Measurements from ENCODE around the gene RASA2. TPM values are rescaled to one million over a fixed set of nuclear protein-coding genes. Genes with fewer than 3 reads are reported as not detected.

Gene RASA2
- total RNA-seq, 1 experiment from 2014 or later: 17.1 TPM

DNA sequence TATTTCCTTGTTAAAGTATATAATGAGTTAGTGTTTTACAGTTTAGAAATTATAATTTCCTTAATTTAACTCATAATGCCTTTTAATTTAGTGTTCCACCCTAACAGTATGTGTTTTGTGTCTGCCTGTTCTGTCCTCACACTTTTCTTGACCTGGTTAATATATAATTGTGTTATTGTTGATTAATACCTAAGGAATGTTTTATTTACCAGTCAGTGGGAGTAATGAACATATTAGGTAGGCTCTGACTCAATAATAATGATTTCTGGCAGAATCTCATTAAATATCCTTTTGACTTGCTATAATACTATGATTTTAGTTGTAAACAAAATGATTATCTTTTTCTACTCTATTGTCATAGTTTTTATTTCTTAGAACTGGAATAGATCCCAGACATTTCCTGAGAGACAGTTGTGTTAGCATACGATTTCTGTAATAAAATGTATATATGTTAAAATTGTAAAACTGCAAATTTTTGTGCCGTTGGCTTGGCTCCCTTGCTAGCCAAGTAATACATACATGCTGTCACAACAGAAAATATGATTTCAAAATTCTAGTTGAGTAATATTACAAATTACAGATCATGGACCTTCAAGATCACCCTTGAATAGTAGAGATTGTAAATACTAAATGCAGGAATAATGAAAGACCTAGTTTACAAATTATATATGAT, 51.9 kb downstream of the RASA2 start:
- no peak overlapping the region for H3K4me2 ChIP-seq
- CTCF ChIA-PET: no interaction called here
- POLR2A ChIA-PET (ENCODE audit: unreplicated experiment): interaction anchor here (0.7 kb wide), 1 partner anchor 12 kb away, joined by 3 read pairs; no protein-coding TSS in a partner anchor

DNA sequence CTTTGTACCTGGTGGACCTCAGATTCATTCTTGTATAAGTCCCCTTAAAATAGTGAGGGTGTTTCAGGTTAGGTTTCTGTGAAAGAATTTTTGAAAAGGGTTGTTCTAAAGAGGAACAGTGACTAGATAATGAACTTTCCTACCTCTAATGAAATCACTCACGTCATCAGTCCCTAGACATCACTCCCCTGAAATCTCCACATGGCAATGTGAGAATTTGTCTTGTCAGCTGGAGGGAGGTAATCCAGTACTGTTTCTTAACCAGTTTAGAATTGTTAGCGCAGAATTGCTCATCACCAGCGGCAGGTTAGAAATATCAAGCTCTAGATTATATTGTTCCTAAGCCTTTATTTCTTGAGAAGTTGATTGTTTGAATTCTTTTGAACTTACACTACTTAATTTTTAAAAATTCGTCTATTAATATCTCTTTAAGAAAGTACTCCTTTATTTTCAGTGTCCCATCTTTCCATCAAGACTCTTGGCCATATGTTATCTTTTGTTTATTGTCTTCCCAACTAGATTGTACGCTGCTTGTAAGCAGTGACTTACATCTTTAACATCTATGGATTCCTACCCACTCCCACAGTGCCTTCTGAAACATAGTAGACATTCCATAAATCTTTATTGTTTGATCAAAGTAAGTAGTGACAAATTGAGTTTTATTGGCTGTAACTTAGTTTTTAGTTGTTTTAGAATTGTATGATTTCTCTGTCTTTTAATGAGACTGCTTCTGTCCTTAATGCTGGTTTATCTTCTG, 52.8 kb downstream of the RASA2 start:
- no peak overlapping the region for H3K4me3 ChIP-seq
- H3K4me2 ChIP-seq: no peak overlapping the region
- no TSS peak for BruUV-seq (replicated peaks)
- peaks cover 9% of the 10 kb centered on the region; the same call in 1 of the 2 replicates for H3K4me1 ChIP-seq (replicated peaks; ENCODE audit: insufficient read depth)
- no peak for DNase-seq
- H3K9me3 ChIP-seq (ENCODE audit: insufficient read depth, low read depth): no peaks in the 10 kb centered on the region
- peaks cover 20% of the 10 kb centered on the region; the same call in 1 of the 2 replicates for H3K36me3 ChIP-seq (ENCODE audit: low read depth)
- TF ChIP-seq, protein P1, sequence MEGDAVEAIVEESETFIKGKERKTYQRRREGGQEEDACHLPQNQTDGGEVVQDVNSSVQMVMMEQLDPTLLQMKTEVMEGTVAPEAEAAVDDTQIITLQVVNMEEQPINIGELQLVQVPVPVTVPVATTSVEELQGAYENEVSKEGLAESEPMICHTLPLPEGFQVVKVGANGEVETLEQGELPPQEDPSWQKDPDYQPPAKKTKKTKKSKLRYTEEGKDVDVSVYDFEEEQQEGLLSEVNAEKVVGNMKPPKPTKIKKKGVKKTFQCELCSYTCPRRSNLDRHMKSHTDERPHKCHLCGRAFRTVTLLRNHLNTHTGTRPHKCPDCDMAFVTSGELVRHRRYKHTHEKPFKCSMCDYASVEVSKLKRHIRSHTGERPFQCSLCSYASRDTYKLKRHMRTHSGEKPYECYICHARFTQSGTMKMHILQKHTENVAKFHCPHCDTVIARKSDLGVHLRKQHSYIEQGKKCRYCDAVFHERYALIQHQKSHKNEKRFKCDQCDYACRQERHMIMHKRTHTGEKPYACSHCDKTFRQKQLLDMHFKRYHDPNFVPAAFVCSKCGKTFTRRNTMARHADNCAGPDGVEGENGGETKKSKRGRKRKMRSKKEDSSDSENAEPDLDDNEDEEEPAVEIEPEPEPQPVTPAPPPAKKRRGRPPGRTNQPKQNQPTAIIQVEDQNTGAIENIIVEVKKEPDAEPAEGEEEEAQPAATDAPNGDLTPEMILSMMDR (conservative IDR thresholded peaks at IDR 0.05): no peak
- ChIA-PET POLR2A (ENCODE audit: unreplicated experiment) (interaction anchor here (0.7 kb wide), 1 partner anchor 11 kb away, joined by 3 read pairs; no protein-coding TSS in a partner anchor), CTCF (no interaction called here)
- H3K27me3 ChIP-seq (ENCODE audit: insufficient read depth, low read depth): no peaks in the 10 kb centered on the region
- H3K9me2 ChIP-seq (ENCODE audit: insufficient read depth): no peaks in the 10 kb centered on the region
- H4K20me1 ChIP-seq (ENCODE audit: insufficient read depth): no peaks in the 10 kb centered on the region
- no peak overlapping the region for H2AFZ ChIP-seq
- no peaks in the 10 kb centered on the region; the same call in 1 of the 2 replicates for H3K79me2 ChIP-seq (ENCODE audit: low read depth)
- H3K27ac ChIP-seq: no peak overlapping the region; the same call in 1 of the 2 replicates
- H3F3A ChIP-seq (ENCODE audit: insufficient read depth, low read depth): peaks cover 4% of the 10 kb centered on the region; the same call in 1 of the 2 replicates
- intact Hi-C loops (cut with micrococcal nuclease; ENCODE audit: unreplicated experiment): no loop called here

More for the DNA sequence above, 51.9 kb downstream of the RASA2 start:
- Histone ChIP-seq H3K4me3 (no peak overlapping the region), H3K4me1 (replicated peaks; ENCODE audit: insufficient read depth) (peaks cover 9% of the 10 kb centered on the region; the same call in 1 of the 2 replicates), H3K9me3 (ENCODE audit: insufficient read depth, low read depth) (no peaks in the 10 kb centered on the region), H3F3A (ENCODE audit: insufficient read depth, low read depth) (peaks cover 4% of the 10 kb centered on the region; the same call in 1 of the 2 replicates), H3K27me3 (ENCODE audit: insufficient read depth, low read depth) (no peaks in the 10 kb centered on the region), H3K36me3 (ENCODE audit: low read depth) (peaks cover 22% of the 10 kb centered on the region; the same call in 1 of the 2 replicates), H2AFZ (no peak overlapping the region), H3K79me2 (ENCODE audit: low read depth) (no peaks in the 10 kb centered on the region; the same call in 1 of the 2 replicates), H3K9me2 (ENCODE audit: insufficient read depth) (no peaks in the 10 kb centered on the region), H4K20me1 (ENCODE audit: insufficient read depth) (no peaks in the 10 kb centered on the region), H3K27ac (no peak overlapping the region)
- no peak for DNase-seq
- no TSS peak for BruUV-seq (replicated peaks)
- no peak for TF ChIP-seq EZH2 (IDR thresholded peaks at IDR 0.05; ENCODE audit: low read depth)
- TF ChIP-seq, protein P1 (conservative IDR thresholded peaks at IDR 0.05): no peak
- intact Hi-C loops (cut with micrococcal nuclease; ENCODE audit: unreplicated experiment): no loop called here

DNA sequence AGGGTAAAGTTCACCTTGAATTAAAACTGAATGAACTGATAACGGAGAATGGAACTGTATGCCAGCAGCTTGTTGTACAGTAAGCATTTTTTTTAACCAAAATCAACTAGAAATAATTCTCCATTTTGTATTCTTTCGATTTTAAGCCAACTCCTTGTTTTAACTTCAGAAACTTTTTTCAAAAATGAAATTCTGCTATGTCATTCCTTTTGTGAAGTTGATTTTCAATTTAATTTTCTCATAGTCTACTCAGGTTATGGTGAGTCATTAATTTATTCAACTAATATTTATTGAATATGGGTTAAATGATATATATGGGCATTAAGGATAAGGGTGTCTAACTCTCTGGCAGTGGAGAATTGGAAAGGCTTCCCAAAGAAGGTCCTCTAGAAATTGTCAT, 53.7 kb downstream of the RASA2 start:
- H4K20me1 ChIP-seq (ENCODE audit: insufficient read depth): no peaks in the 10 kb centered on the region
- BruUV-seq (replicated peaks): no TSS peak
- no peak overlapping the region for H3K4me2 ChIP-seq
- peaks cover 4% of the 10 kb centered on the region; the same call in 1 of the 2 replicates for H3F3A ChIP-seq (ENCODE audit: insufficient read depth, low read depth)
- no peaks in the 10 kb centered on the region; the same call in 1 of the 2 replicates for H3K79me2 ChIP-seq (ENCODE audit: low read depth)
- DNase-seq: no peak
- intact Hi-C loops (cut with micrococcal nuclease; ENCODE audit: unreplicated experiment): no loop called here
- ChIA-PET CTCF (no interaction called here), POLR2A (ENCODE audit: unreplicated experiment) (no interaction called here)
- no peaks in the 10 kb centered on the region for H3K27me3 ChIP-seq (ENCODE audit: insufficient read depth, low read depth)
- H2AFZ ChIP-seq: no peak overlapping the region
- peaks cover 20% of the 10 kb centered on the region; the same call in 1 of the 2 replicates for H3K36me3 ChIP-seq (ENCODE audit: low read depth)
- no peaks in the 10 kb centered on the region for H3K9me3 ChIP-seq (ENCODE audit: insufficient read depth, low read depth)
- H3K4me3 ChIP-seq: no peak overlapping the region
- H3K4me1 ChIP-seq (replicated peaks; ENCODE audit: insufficient read depth): peaks cover 9% of the 10 kb centered on the region; the same call in 1 of the 2 replicates
- H3K27ac ChIP-seq: no peak overlapping the region; the same call in 1 of the 2 replicates
- no peak for TF ChIP-seq EZH2 (IDR thresholded peaks at IDR 0.05; ENCODE audit: low read depth)
- TF ChIP-seq, protein P1 (conservative IDR thresholded peaks at IDR 0.05): no peak
- no peaks in the 10 kb centered on the region for H3K9me2 ChIP-seq (ENCODE audit: insufficient read depth)

Measured in PC-9 (cell line).